ENCODE results near the gene PLXNA4.

Gene PLXNA4

GRCh38 chr7:132419542-132419941 lies 156.7 kb downstream of the PLXNA4 start:
- DNase-seq (ENCODE audit: low read depth in 2 of 3, low spot score in 1 of 3), result no peak

- DNase-seq (ENCODE audit: low read depth in 2 of 3, low spot score in 1 of 3), result no peak
Observed at GRCh38 chr7:132418840-132419239, 157.4 kb downstream of the PLXNA4 start.

GRCh38 chr7:132417103-132417906 lies 159.0 kb downstream of the PLXNA4 start:
- no peak for DNase-seq (ENCODE audit: low read depth in 2 of 3, low spot score in 1 of 3)

GRCh38 chr7:132416395-132416794 lies 159.9 kb downstream of the PLXNA4 start:
- no peak for DNase-seq (ENCODE audit: low read depth in 2 of 3, low spot score in 1 of 3)

- DNase-seq (ENCODE audit: low read depth in 2 of 3, low spot score in 1 of 3), result no peak
Observed at GRCh38 chr7:132415259-132415658, 161.0 kb downstream of the PLXNA4 start.

- no peak for DNase-seq (ENCODE audit: low read depth in 2 of 3, low spot score in 1 of 3)
Observed at GRCh38 chr7:132414857-132415256, 161.4 kb downstream of the PLXNA4 start.

- no peak for DNase-seq (ENCODE audit: low read depth in 2 of 3, low spot score in 1 of 3)
Observed at GRCh38 chr7:132412435-132412834, 163.8 kb downstream of the PLXNA4 start.

GRCh38 chr7:132410861-132411541 lies 165.3 kb downstream of the PLXNA4 start:
- no peak for DNase-seq (ENCODE audit: low read depth in 2 of 3, low spot score in 1 of 3)

GRCh38 chr7:132410385-132410784 lies 165.9 kb downstream of the PLXNA4 start:
- no peak for DNase-seq (ENCODE audit: low read depth in 2 of 3, low spot score in 1 of 3)

- DNase-seq (ENCODE audit: low read depth in 2 of 3, low spot score in 1 of 3), result no peak
Observed at GRCh38 chr7:132407764-132408163, 168.5 kb downstream of the PLXNA4 start.

- no peak for DNase-seq (ENCODE audit: low read depth in 2 of 3, low spot score in 1 of 3)
Observed at GRCh38 chr7:132406039-132406438, 170.2 kb downstream of the PLXNA4 start.

GRCh38 chr7:132404261-132404660 lies 172.0 kb downstream of the PLXNA4 start:
- DNase-seq (ENCODE audit: low read depth in 2 of 3, low spot score in 1 of 3), result no peak

GRCh38 chr7:132403465-132404110 lies 172.7 kb downstream of the PLXNA4 start:
- DNase-seq (ENCODE audit: low read depth in 2 of 3, low spot score in 1 of 3), result no peak

GRCh38 chr7:132402751-132403245 lies 173.5 kb downstream of the PLXNA4 start:
- DNase-seq (ENCODE audit: low read depth in 2 of 3, low spot score in 1 of 3), result no peak

- DNase-seq (ENCODE audit: low read depth in 2 of 3, low spot score in 1 of 3), result no peak
Observed at GRCh38 chr7:132402096-132402495, 174.2 kb downstream of the PLXNA4 start.

GRCh38 chr7:132400561-132401142 lies 175.6 kb downstream of the PLXNA4 start:
- no peak for DNase-seq (ENCODE audit: low read depth in 2 of 3, low spot score in 1 of 3)

- DNase-seq (ENCODE audit: low read depth in 2 of 3, low spot score in 1 of 3), result no peak
Observed at GRCh38 chr7:132399367-132399766, 176.9 kb downstream of the PLXNA4 start.

GRCh38 chr7:132398253-132398925 lies 177.9 kb downstream of the PLXNA4 start:
- DNase-seq (ENCODE audit: low read depth in 2 of 3, low spot score in 1 of 3), result no peak

- DNase-seq (ENCODE audit: low read depth in 2 of 3, low spot score in 1 of 3), result no peak
Observed at GRCh38 chr7:132397070-132397469, 179.2 kb downstream of the PLXNA4 start.

- no peak for DNase-seq (ENCODE audit: low read depth in 2 of 3, low spot score in 1 of 3)
Observed at GRCh38 chr7:132395361-132395760, 180.9 kb downstream of the PLXNA4 start.
